Measurements from ENCODE around the gene E2F8.

E2F8 gene

DNA sequence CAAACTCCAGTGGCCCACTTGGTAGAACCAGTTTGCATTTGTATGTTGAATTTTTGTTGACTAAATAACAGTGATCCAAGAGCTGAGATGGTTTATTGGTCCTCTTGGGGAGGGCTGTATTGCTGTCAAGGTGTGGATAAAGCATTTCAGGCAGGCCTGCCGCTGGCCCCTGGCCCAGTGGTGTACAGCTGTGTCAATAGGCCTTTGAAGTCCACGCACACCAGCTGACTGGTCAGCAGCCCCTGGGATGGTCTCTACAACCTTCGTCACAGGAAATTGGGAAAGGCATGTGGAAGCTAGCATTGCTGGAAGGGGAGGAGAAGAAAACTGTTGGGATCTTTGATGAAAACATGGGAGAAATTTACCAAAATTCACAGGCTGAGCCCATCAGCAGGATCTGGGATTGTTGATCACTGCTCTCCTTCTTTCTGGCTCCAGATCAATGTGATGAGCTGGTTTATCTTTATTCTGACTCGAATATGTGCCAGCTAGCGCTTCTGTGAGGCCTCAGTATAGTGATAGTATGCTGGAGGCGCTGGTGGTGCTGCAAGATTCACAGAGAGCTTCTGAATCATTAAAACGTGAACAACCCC is 12.5 kb upstream of the E2F8 start:
- DNase-seq (ENCODE audit: low spot score) (no peak), FAIRE-seq (no peak)

DNA sequence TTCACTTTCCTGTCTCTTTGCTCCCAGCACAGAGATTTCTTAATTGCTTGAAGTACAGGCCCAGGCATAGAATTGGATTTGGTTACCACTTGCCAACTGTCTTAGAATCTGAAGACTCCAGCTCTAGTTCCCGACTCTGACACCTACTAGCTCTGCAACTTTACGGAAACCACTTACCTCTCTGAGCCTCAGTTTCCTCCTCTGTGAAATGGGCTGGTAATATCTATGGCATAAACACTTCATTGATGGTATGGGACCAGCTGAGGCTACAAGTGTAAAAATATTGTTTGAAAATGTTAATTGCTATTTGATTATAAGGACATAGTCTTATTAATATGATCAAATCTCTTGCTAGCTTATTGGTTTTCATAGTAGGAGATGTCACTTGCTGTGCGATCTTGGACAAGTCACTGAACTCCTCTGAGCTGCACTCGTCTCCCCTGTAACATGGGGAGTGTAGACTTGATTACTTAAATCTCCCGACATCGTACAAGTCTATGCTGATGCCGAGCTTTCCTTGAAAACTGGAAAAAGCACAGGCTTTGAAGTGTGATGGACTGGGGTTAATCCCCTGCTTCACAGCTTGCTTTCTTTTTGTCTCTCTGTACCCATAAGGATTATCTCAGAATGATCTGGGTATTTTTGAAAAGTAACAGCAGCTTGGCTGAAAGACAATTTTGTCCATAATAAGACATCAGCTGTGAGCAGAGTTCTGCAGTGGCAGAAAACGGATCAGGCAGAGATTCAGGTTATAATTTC is 11.8 kb upstream of the E2F8 start:
- FAIRE-seq (no peak), DNase-seq (ENCODE audit: low spot score) (no peak)

DNA sequence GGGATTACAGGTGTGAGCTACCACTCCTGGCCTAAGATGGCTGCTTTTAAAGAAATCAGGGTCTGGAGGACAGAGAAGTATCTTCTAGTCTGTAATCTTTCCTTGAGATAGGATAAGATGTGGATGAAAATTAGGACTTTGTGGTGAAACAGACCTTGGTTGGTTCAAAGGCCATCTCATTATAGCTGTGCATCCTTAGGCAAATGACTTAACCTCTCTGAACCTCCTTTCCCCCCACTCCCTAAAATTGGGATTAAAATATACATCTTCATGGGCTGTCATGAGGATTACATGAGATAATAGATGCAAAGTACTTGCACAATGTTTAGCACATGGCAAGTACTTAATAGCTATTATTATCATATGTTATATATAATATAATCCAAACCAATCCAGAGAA is 10.8 kb upstream of the E2F8 start:
- FAIRE-seq (no peak), DNase-seq (ENCODE audit: low spot score) (no peak)

DNA sequence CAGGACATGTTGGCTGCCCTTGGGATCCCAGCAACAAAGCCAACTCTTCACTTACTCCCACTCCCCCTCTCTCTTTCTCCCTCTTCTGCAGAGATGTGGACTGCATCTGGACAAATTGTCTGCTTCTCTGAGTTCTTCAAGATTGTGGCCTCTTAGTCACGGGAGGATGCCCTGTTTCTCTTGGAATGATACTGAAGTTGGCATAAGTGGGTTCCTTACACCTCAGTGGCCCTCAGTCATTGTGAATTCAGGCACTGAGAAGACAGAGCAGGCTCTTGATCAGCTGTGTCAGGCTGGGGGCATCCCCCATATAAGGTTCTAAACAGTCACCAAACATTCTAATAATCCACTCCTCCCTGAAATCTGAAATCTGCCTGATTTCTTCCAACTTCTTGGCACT is 6.1 kb upstream of the E2F8 start:
- FAIRE-seq (no peak), DNase-seq (ENCODE audit: low spot score) (no peak)

DNA sequence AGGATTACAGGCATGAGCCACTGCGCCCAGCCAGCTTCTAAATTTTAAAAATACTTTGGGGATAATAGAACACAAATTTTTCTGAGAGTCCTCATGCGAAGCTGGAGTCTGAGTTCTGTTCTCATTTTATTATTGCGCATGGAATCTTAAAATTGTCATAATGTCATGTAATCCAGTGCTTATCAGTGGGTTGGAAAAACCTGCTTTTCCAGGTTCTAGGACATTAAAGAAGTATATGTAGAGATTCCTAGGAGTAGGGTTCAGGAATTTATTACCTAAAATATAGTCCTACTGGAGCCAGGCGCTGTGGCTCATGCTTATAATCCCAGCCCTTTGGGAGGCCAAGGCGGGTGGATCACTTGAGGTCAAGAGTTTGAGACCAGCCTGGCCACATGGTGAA is 4.6 kb upstream of the E2F8 start:
- DNase-seq (ENCODE audit: low spot score), result no peak
- no peak for FAIRE-seq

DNA sequence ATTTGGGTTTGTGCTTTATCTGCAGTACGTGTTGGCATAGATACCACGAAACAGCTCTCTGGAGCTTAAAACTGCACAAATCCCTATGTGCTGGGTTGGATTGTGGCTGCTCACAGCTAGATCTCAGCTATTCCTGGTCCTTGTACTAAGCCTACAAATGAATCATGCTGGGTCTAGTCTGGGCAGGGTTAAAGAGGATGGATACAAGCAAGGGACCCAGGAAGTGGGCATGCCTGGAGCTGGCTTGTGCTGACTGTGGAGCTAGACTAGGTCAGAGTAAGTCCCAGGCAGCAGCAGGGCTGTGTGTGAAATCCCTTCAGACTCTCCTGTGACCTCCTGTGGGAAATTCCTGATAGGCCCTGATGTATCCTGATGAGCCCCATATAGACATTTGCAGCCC is 3.9 kb upstream of the E2F8 start:
- DNase-seq (ENCODE audit: low spot score) (no peak), FAIRE-seq (no peak)

DNA sequence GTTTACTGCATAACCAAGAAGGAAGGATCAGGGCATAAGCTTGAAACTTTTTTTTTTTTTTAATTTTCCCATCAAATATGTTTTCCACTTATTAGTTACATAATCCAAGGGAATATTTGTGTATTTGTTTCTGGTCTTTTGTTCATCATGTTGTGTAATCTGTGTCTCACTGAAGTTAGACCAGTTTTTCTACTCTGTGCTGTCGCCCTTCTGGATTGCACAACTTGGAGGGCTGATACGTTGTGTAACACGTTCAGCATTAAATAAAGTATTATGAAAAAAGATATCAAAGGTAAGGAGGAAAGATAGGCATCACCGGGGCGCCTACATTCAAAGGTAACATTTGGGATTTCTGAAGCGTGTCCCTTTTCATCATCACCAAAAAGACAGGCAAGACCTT is 3.3 kb upstream of the E2F8 start:
- FAIRE-seq (no peak), DNase-seq (ENCODE audit: low spot score) (no peak)

DNA sequence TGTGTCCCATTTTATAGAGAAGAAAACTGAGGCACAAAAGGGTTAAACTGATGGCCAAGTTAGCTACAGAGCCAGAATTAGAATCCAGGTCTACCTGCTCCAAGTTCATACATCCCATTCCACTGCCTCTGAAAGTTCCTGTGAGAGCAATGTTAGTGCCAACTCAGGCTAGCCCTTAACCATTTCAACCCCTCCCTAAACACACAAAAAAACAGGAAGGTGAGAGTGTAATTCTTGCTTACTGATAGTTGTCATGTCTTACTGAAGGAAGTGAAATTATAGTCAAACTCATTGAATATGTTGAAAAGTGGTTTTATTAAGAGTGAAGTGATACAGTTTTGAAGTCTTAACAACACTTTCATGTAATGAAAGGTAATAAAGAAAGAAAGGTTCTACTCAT is 2.9 kb upstream of the E2F8 start:
- no peak for DNase-seq (ENCODE audit: low spot score)
- FAIRE-seq, result no peak

DNA sequence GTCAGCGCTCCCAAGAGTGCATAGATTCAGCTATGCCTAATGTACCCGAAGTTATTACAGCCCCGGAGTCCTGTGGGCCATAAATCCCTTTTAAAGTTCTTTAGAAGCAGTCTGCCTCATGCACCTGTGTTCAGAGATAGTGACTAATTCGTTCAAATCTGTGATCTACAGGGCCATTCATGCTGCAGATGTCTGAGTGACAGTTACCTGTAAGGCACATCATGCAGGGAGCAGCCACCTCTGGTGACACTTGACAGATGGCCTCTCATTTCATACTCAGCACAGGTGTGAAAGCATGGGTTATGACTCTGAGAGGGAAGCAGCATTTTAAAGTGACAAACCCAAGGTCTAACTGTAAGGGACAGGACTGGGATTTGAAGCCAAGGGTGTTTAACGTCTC is 2.4 kb upstream of the E2F8 start:
- DNase-seq (ENCODE audit: low spot score) (no peak), FAIRE-seq (no peak)

DNA sequence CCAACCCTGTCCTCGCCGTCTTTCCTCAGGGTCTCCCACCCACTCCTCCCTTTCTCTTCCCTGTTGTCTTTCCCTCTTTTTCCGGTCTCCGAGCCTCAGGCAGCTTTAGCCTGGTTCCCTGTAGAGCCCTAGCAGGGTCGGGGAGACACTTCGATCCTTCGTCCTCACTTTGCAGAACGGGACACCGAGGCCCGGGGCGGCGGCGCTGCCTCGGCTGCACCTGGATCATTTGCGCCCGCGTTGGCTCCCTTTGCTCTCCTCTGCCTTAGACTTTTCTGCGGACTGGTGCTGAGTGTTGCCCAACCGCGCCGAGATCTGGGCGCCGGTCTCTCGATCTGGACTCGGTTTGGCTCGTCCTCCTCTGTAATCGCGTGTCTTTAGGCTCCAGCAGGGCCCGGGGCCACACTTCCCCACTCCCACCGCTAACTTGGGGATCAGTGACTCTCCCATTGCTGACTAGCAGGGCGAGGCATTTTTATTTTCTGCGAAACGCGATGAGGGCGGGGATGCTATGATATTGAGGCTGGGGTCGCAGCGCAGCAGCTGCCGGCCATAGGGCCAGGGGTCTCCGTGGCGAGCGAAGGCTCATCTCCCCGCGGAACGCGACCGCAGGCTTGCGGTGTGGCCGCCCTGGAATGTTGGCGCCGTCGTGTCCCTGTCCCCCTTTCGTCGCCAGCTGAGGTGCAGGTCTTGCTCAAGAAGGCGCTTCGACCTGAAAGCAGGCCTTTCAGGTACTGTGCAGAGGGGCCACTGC is 1.6 kb upstream of the E2F8 start:
- DNase-seq (ENCODE audit: low spot score) (no peak), FAIRE-seq (no peak)

DNA sequence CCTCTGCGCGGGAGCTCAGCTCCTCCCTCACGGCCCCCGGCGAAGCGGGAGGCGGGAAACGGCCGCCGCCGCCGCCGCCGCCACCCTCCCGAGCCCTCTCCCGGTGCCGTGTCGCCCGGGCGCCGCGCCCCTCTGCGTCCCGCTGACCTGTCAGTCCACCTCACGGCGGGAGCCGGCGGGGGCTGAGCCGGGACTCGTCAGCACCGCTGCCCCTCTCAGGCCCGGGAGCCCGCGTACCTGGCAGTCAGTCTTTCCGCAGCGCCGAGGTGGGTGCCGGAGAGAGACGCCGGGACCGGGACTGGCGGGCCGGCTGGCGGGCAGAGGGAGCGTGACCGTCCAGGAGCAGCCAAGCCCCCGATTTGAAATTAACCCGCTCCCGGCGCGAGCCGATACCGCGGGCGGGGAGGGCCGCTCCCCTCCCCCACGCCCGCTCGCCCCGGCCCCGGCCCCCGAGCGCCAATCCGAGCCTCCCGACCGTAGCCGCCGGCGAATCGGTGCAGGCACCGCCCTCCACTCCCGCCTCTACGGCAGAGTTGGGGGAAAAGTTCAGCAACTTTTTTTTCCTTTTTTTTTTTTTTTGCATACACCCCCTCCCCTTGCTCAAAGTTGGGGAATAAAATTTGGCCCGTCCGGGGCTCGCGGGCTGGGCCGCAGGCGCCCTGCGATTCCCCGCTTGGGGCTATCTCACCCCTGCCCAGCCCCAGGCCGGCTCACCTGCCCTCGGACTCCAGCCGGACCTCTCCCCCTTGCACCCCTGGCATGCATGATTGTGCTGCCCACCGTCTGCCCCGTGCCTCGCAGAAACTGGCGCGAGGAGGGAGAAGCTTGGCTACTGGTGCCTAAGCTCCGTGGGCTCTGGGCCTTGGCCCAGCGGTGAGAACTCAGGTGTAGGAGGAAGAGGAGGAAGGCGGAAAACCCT is 774 bp upstream of the E2F8 start:
- peak; percentile 60 for DNase-seq (ENCODE audit: low spot score)
- no peak for FAIRE-seq

DNA sequence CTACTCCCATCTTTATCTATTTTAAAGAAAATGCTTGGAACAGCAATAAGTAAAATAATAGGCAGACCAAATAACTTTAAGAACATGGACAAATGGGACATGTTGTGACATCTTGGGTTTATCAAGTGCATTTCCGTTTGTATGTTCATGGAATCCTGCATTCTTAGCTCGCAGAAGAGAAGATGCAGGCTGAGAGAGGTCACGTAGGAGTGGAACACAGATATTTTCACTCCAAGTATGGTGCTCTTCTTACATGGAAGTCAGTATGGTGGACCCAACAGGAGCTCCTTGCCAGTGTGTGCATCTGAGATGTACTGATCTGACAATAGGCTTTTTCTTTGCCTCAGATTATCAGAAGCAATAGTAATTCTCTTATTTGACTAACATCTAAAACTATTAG is 1.7 kb downstream of the E2F8 start:
- FAIRE-seq (no peak), DNase-seq (ENCODE audit: low spot score) (no peak)

DNA sequence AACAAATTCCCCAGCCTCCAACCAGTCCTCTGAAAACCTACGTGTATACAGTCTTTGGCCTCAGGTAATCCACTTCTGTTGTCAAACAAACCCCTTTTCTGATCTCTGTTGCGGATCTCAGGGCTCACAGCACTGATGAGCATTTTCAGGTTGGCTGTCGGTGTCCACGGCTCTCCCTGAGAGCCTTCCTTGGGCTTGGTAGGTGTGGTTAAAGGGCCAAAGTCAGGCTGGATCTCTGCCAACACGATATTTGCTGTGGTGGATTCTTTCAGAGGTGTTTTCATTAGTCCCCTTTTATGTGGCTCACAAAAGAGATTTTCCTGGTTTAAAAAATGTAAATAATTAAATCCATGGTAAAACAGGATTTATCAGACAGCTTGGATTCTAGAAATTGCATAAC is 2.9 kb downstream of the E2F8 start:
- FAIRE-seq (no peak), DNase-seq (ENCODE audit: low spot score) (no peak)

DNA sequence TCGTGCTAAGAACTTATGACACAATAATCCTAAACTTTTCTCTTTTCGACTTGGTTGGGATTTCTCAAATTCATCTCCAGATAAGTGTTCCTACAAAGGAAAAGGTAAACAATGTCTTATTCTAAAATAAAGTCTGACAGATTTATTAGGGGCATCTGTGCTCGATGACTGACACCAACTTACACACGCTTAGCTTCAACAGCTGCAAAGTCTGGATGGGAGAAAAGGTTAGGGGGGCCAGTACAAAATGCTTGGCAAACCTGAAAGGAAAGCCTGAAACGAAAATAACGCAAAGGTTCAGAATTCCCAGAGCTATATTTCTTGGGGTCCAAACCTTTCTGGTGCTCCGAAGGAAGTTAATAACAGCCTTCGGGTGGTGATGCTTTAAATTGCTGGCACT is 3.4 kb downstream of the E2F8 start:
- FAIRE-seq (no peak), DNase-seq (ENCODE audit: low spot score) (no peak)

DNA sequence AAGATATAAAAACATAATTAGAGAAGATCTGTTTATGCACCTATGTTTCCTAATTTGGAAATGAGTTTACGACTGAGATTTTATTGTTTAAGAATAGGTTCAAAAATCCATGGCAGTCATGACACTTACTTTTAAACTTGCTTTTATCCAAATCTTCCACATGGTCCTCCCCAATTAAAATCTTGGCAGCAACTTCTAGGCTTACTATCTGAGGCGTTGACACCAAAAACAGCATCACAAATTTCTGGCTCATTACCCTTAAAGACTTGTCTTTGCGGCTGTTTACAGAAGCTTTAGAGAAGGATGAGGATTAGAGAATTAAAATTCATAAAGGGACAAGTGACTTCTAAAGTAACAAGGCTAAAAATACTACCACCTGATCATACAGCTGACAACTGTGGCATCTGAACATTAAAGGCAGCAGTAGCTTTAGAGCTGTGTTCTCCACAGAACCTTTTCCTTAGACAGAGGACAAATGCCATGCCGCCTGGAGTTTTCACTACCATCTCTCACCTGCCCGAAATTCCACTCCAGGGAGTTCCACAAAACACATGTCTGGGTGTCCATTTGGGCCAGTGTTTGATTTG is 6.4 kb downstream of the E2F8 start:
- DNase-seq (ENCODE audit: low spot score), result no peak
- FAIRE-seq, result no peak

DNA sequence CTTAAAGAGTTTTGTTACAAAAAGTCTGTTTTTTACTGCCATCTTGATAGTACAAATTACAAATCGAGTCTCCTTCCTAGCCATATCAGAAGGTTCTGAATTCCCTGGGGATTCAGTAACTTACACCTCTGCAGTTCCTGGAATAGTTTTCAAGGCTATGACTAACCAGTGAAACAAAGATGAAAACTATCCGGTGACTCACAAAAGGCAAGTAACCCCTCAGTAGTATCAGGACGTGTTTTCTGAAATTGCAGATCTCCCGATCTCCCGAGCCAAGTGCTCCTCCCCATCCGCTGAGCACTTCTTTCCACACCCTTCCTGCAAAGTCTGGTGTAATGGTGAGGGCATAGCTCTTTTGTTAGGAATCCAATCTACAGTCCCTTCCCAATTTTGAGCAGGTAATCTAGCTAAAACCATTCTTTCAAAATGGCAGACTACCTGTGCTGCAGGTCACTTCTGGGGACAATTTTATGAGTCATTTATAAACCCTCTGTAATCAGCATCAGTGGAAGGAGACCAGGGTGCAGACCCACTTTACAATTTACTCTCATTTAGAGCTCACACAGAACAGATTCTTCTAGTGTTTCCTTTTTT is 7.7 kb downstream of the E2F8 start:
- FAIRE-seq, result no peak
- peak; percentile 75 for DNase-seq (ENCODE audit: low spot score)

DNA sequence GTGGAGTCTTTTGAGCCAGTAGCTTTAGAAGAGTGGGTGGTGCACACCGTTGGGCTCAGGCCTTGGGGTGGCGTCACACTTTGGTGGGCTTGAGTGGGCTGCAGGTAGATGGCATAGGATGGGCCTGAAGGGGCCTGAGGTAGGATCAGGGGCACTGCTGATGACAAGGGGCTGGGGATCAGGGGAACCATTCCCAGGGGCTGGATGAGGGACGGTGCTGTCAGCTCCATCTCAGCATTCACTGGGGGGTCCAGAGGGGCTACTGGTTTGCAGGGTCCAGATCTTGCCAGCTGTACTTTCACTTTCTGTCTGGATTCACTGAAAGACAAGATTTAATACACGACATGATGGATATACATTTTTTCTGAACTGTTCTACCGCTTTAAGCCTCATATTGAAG is 11.1 kb downstream of the E2F8 start:
- no peak for DNase-seq (ENCODE audit: low spot score)
- no peak for FAIRE-seq

DNA sequence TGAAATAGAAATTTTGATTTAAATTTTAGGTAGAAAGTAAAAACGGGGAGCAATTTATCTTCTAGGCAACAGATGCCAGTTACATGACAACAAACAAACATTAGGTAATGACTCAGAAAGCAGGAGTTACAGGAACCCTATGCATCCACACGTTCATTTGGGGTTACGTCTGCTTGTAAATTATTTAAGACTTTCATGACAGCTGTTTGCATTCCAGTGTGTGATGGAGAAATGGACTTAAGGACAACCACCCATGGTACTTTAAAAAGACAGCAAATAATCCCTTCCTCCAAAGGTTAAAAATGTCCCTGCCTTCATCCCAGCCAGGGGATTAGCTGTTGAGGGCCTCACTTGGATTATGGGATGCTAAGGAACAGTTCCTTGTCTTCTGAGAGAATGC is 11.8 kb downstream of the E2F8 start:
- DNase-seq (ENCODE audit: low spot score), result no peak
- FAIRE-seq, result no peak

DNA sequence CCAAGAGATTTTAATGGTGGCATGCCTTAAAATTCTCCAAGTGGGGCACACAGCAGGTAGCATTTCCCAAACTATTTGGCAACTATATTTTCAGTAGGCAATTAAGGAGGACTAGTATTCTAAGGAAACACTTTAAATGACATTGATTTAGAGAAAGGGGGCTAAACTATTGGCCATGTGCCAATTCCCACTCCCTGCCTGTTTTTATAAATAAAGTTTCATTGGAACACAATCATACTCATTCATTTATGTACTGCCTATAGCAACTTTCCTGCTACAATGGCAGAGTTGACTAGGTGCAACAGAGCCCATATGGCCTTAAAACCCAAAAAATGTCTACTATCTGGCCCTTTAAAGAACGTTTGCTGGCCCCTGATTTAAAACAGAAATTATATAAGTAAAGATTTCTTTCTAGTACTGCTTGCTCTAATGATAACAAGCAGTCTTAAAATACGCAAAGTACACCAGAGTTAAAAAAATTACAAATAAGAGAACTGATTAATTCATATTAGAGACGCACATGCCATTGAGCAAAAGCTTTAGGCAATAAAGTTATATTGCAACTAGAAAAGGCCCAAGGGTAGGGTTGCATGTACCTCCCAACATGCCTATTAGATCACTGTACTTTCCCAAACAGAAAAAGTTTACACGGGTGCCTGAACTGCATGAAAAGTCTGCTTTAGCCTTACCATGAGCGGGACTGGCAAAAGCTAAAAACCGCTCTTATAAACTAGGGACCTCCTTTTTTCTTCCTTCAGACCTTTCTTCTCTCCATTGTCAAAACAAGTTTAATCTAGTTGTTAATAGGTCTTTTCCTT is 14.2 kb downstream of the E2F8 start:
- DNase-seq (ENCODE audit: low spot score) (no peak), FAIRE-seq (no peak)

DNA sequence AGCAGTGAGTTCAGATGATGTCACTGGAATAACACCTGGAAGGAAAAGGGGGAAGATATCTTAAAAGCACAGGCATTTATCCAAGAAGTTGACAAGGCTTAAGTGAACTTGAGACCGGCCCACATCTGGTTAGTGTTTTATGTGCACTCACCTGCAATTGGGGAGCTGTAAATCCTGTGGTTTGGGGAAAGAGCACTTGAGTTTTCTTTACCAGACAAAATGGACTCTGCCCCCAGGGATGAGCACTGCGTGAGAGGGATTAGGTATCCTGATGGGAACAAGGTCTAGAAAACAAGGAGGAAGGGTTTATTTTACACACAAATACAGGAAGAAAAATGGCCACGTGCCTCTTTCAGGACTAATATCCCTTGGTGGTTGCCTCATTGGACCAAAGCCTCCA is 15.2 kb downstream of the E2F8 start:
- FAIRE-seq, result no peak

More for the DNA sequence above, 15.2 kb downstream of the E2F8 start:
- no peak for DNase-seq (ENCODE audit: low spot score)
